Neural cell (in vitro differentiated cells): Measurements from ENCODE around the gene NDUFS3.

Experiments used
- POLR2AphosphoS5 ChIP-seq: IDR thresholded peaks from 2 replicates; pipeline ENCODE4 v1.6.1; 2012
- TF ChIP-seq, protein P1 (sequence below): fragments of 450-650 bp; IDR thresholded peaks from 2 replicates; pipeline ENCODE4 v1.5.1; 2014; ENCODE audit warnings: antibody characterized with exemption, mild to moderate bottlenecking, moderate library complexity; ENCODE audit not compliant: poor library complexity, severe bottlenecking

DNA sequence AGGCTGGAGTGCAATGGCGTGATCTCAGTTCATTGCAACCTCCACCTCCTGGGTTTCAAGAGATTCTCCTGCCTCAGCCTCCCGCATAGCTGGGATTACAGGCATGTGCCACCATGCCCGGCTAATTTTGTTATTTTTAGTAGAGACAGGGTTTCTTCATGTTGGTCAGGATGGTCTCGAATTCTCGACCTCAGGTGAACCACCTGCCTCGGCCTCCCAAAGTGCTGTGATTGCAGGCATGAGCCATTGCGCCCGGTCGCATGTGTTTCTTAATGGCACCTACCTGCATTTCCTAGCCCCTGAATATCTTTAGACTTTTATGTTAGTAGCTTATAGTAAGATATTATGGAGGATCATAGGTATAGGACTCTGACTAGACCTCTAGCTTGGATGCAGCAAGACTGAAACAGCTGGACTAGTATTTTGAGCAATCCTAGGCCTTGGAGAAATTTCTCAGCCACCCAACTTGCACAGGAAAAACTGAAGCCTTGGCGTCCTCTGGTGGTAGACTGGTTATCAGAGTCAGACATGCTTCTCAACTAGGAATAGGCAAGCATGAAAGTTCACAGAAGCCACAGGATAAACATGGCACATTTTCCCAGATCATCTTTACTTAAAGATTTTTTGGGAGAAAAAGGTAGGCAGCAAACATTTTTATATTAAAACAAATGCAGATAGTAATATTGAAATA is 38.0 kb downstream of the NDUFS3 start:
- TF ChIP-seq, protein P1, sequence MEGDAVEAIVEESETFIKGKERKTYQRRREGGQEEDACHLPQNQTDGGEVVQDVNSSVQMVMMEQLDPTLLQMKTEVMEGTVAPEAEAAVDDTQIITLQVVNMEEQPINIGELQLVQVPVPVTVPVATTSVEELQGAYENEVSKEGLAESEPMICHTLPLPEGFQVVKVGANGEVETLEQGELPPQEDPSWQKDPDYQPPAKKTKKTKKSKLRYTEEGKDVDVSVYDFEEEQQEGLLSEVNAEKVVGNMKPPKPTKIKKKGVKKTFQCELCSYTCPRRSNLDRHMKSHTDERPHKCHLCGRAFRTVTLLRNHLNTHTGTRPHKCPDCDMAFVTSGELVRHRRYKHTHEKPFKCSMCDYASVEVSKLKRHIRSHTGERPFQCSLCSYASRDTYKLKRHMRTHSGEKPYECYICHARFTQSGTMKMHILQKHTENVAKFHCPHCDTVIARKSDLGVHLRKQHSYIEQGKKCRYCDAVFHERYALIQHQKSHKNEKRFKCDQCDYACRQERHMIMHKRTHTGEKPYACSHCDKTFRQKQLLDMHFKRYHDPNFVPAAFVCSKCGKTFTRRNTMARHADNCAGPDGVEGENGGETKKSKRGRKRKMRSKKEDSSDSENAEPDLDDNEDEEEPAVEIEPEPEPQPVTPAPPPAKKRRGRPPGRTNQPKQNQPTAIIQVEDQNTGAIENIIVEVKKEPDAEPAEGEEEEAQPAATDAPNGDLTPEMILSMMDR: peak; percentile 74
- no peak for TF ChIP-seq POLR2AphosphoS5
